ENCODE measurements around the gene BAZ2B.

DNA sequence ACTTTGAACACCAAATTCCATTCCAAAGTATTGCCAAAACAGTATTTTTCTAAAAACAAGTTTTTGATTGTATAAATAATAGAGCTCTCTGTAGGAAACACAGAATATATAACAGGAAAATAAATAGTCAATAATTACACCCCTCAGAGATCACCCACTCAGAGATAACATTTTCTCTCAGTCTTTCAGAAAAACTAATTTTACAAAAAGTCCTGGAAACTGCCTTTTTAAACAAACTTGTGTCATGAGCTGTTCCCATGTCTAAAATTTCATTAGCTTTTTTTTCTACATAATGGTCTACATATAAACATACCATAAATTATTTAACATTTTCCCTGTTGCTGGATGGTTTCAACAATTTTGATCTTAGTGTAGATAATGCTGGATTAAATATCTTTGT, 328.6 kb downstream of the BAZ2B start:
- TF ChIP-seq, protein P1, sequence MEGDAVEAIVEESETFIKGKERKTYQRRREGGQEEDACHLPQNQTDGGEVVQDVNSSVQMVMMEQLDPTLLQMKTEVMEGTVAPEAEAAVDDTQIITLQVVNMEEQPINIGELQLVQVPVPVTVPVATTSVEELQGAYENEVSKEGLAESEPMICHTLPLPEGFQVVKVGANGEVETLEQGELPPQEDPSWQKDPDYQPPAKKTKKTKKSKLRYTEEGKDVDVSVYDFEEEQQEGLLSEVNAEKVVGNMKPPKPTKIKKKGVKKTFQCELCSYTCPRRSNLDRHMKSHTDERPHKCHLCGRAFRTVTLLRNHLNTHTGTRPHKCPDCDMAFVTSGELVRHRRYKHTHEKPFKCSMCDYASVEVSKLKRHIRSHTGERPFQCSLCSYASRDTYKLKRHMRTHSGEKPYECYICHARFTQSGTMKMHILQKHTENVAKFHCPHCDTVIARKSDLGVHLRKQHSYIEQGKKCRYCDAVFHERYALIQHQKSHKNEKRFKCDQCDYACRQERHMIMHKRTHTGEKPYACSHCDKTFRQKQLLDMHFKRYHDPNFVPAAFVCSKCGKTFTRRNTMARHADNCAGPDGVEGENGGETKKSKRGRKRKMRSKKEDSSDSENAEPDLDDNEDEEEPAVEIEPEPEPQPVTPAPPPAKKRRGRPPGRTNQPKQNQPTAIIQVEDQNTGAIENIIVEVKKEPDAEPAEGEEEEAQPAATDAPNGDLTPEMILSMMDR (IDR thresholded peaks at IDR 0.05; ENCODE audit: extremely low read depth in 1 of 2, insufficient read depth in 1 of 2, low read depth in 1 of 2, low read length in 2 of 2) = no peak
- TF ChIP-seq POLR2A (IDR thresholded peaks at IDR 0.05; ENCODE audit: low read depth, low read length) = no peak

Data from endothelial cell of umbilical vein (primary cell).